Measurements from ENCODE around the gene UGT2B17.
"Not testable (repeated sequence)": the region's sequence is repeated elsewhere in the genome, so short reads cannot be mapped to it uniquely, and the experiment has no call there.

UGT2B17 gene

DNA sequence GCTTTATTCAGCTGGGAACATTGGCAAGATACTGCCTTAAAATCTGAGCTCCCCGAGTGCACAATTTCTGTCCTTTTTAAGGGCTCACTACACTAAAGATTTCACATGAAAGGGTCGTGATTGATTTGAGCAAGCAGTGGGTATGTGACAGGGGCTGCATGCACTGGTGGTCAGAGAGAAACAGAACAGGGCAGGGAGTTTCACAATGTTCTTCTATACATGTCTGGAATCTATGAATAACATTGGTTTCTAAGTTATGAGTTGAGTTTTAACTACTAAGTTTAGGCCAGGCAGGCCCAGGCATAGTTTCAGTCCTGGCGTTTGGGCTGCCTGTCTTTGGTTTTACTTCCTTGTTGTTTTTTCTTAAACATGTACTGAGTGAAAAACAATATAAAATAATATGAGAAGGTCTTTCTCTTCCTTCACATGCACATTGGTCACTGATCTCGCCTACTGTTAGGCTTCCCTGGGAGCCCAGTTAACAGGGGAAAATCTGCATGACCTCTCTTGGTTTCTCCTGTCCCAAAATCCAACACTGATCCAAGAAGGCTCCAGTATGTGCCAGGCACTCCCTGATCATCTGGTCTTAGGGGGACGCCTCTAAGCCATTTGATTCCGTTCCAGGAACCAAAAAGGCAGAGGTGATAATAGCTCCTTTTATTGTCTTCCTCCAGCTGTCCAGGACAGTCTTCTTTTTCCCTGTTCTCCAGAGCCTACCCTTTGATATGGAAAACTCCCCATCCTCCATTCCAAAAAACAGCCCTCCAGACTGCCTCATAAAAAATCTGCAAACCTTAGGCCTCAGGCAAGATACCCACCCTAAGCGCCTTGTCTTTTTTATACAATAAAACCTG lies at the start of gene UGT2B17:
UGT2B17 (minus strand) TSS at position 51 of the 854 bp plus-strand sequence. CDS start 7,838 bp downstream, outside the sequence.
- DNase-seq (ENCODE audit: low spot score) = no peak

DNA sequence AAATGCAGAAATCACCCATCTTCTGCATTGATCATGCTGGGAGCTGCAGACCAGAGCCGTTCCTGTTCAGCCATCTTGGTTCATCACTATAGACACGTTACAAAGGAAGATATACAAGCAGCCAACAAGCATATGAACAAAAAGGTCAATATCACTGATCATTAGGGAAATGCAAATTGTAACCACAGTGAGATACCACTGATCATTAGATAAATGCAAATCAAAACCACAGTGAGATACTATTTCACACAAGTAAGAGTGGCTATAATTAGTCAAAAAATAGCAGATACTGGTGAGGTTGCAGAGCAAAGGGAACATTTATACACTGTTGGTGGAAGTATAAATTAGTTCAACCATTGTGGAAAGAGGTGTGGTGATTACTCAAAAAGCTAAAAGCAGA lies 46.6 kb upstream of the UGT2B17 start:
- DNase-seq (ENCODE audit: low spot score) = not testable (repeated sequence)

DNA sequence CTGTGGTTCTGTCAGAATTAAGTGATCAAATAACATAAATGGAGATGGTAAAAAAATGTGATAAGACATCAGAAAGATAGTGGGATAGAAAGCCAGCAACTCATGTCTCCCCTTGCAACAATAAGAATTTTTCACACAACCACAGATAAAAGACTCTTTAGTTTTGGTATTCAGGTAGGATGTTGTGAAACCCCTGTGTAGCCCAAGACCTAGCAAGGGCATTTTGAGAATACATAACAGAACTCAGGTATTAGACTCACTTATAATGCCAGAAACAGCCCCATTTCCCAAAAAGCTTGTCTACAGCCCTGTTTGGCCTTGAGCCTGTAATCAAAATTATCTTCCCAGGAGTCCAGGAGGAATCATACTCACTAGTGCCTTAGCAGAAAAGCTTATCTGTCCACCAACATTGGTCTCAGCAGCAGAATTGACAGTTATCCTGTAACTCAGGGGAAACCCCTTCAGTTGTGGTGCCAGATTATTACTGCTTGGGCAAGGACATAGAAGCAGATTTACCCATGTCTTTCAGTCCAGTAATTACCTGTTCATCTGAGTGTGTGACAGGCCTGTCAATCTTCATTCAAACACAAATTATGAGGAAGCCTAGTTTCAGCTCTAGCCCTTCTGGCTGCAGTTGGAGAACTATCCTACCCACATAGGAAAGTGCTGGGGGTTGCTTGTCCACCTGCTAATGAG lies 41.0 kb upstream of the UGT2B17 start:
- no peak for DNase-seq (ENCODE audit: low spot score)

DNA sequence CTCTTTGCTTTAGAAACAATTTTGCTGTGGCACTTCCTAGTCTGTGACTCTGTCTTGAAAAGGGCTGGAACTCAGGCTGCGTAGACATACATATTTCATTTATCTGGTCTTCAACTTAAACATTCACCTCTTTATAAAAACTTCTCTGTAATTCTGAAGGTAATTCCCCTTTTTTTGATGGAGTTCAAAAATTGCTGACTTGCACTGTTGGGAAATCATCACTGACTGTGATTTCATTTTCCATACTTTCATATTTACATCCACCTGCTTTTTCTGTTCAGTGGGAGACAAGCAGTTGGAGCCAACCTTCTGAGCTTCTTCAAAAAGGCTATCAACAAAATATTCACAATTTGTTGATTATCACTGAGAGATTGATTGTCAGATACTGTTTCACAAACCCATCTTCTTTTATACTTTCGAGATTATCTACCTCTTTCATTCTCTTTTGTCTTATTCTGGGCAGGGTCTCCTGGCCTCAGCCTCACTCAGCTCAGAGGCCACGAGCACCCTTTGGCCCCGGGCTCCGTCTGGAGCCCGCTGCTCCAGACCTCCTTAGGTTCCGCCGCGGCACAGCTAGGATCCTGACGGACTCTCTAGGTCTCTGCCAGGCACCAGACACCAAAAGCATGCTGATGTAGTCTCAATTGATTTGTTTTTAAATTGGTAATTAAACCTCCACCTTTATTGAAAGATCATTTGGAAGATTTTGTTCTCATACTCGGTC lies 39.7 kb upstream of the UGT2B17 start:
- DNase-seq (ENCODE audit: low spot score) = no peak

DNA sequence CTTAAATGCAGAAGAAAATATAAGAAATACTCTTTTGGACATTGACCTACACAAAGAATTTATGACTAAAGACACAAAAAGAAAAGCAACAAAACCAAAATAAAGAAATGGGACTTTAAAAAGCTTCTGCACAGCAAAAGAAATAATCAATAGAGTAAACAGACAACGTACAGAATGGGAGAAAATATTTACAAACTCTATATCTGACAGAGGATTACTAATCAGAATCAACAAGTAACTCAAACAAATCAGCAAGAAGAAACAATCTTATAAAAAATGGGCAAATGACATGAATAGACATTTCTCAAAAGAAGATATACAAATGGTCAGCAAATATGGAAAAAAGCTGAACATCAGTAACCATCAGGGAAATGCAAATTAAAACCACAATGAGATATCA lies 37.6 kb upstream of the UGT2B17 start:
- DNase-seq (ENCODE audit: low spot score) = no peak

DNA sequence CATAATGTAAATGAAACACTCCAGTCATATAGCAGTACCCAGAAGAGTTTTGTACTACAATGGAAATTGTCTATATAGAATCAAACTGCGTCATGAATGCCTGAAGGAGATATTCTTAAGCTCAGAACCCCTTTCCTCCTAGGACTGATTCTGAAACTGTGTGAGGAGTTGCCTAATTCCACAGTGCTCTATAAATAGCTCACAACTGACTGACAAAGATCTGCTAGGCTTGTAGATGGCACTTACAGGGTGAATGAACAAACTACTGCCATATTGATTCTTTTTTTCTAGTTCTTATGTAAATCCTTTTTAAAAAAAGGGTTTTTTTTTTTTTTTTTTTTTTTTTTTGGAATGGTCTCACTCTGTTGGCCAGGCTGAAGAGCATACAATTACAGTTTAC lies 30.1 kb upstream of the UGT2B17 start:
- no peak for DNase-seq (ENCODE audit: low spot score)

DNA sequence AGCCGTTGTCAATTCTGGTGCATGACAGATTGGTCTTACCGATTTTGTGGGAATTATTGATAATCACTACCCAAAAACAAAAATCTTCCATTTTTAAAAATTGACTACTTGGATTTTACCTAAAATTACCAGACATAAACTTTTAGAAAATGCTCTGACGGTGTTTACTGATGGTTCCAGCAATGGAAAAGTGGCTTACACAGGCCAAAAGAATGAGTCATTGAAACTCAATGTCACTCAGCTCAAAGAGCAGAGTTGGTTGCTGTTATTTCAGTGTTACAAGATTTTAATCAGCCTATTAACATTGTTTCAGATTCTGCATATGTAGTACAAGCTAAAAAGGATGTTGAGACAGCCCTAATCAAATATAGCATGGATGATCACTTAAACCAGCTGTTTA lies 23.0 kb upstream of the UGT2B17 start:
- DNase-seq (ENCODE audit: low spot score) = no peak

DNA sequence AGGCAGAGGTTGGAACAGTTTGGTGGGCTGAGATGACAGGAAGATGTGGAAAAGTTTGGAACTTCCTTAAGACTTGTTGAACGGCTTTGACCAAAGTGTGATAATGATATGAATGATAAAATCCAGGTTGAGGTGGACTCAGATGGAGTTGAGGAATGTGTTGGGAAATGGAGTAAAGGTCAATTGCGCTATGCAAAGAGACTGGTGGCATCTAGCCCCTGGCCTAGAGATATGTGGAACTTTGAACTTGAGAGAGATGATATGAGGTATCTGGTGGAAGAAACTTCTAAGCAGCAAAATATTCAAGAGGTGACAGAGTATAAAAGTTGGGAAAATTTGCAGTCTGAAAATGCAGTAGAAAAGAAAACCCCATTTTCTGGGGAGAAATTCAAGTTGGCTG lies 21.4 kb upstream of the UGT2B17 start:
- DNase-seq (ENCODE audit: low spot score) = no peak

DNA sequence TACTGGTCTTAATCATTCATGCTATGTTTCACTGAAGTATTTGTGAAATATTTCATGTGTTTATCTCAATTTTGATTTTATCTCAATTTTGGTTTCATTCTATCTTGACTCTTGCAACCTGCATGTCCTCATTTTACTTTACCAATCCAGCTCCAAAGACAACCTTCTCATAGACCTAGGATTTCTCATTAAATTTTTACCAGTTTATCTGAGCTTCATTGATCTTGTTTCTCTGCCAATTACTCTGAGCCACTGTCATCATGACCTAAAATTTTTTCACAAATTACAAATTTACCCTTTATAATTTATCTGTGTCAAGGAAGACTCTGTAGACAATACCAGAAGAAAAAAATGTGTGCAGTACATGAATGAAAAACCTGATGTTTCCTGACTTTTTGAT lies 18.6 kb upstream of the UGT2B17 start:
- no peak for DNase-seq (ENCODE audit: low spot score)

DNA sequence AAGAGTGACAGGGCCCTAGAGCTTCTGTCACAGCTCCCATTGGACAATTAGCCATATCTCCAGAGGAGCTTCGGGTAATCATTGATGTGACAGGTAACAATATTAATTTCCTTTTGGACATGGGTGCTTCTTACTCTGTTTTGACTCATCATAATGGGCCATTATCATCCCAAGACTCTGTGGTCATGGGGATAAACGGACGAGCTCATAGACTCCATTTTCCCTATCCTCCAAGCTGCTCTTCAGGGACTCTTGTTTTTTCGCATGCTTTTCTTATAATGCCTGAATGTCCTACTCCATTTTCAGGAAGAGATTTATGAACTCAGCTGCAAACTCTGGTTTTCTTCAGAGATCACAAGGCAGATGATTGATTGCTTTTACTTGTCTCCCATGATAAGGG lies 17.0 kb upstream of the UGT2B17 start:
- DNase-seq (ENCODE audit: low spot score) = no peak

DNA sequence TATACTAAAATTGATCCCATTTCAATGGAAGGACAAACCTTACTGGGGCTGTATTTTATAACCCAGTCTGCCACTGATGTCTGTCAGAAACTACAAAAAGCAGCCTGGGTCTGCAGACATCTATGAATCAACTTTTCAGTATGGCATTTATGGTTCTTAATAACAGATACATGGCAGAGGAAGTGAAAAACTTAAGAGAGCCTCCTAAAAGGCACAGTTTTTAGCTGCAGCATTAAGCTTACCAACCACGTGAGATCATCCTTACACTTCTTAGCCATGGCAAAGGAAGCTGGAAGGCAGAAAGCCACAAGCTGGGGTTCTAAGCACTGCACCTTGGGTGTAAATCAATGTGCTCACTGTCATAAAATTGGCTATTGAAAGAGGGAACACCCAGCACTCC lies 16.6 kb upstream of the UGT2B17 start:
- no peak for DNase-seq (ENCODE audit: low spot score)

DNA sequence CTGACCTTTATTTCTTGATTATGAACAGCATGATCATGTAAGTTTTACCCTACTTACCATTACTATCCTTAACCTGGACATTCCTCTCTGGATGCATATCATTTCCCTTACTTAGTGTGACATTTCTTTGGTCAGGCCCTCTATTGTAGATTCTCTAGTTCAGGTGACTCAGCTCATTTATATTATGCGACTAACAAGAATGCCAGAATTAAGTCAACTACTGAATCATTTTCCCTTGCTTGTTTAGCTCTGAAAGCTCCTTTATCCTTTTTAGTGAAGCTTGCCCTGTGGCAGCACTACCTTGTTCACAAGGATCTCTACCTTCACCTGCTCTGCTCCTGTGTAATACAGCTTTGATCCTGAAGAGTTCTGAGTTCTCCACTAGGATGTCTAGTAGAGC lies 15.1 kb upstream of the UGT2B17 start:
- DNase-seq (ENCODE audit: low spot score) = no peak

DNA sequence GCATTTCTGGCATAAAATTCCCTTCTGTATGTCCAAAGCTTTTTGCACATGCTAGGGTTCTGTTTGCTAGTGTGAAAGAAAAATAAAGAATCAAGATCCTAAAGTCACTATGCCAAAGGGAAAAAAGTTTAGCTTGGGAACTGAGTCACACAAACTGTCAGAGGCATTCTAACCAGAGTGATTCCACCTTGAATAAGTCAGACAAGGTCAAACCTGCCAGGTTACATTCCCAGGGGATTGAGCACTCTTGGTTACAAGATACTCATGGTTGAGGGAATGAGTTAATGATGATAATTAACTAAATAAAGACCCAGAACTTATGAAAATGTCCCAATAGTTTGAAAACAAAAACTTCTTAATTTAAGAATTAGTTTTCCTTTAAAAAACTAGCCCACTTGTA lies 13.7 kb upstream of the UGT2B17 start:
- DNase-seq (ENCODE audit: low spot score) = no peak

DNA sequence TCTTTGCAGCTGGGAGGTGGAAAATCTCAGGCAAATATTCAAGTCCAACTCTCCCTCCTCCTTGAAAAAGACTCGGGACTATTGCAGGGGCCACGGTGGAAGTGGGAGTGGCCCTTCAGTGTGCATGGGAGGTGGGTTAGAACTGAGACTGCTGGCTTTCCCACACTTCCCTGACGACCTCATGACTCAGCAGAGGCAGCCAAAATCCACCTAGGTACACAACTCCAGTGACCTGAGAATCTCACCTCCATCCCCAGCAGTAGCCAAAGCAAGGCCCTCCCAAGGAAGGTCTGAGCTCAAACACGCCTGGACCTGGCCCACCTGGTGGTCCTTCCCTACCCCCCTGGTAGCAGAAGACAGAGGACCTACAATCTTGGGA lies 6.2 kb upstream of the UGT2B17 start:
- no peak for DNase-seq (ENCODE audit: low spot score)

DNA sequence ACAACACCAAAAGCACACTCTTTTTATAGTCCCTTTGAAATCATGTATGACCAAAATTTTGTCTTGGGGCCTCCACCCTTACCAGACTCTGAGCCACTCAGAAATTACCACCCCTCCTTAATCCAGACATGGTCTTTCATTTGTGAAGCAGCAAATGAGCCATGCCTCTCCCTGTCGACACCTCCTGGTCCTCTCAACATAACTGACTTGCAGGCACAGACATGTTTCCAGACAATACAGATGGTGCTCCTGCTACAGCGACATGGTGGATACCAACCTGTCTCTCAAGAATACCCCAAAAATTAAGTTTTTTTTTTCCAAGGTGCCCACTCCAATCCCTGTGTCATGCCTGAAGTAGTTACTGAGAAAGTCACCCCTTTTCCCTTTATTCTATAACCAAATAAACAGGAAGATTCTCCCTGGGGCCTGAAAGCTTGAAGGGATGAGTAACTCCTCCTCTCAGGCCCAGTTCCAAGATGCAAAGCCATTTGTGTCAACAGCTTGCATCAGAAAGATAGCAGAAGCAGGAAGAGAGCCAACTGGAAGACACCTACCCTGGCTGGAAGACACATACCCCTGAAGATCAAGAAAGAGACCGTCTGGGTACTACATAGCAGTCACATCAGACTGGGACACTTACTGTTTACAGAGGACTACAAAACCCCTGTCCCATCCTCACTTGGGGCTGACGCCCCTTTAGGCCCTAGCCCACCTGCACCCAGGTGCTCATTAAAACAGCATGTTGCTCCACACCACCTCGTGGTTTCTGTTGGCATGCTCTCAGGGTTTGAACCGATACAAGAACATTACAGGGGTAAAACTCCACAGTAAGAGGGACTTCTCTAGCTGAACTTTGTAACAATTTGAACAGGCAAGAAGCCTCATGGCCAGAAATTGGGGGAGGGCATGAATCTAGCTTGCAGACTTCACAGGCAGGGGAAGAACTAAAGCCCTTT lies 5.5 kb upstream of the UGT2B17 start:
- no peak for DNase-seq (ENCODE audit: low spot score)

DNA sequence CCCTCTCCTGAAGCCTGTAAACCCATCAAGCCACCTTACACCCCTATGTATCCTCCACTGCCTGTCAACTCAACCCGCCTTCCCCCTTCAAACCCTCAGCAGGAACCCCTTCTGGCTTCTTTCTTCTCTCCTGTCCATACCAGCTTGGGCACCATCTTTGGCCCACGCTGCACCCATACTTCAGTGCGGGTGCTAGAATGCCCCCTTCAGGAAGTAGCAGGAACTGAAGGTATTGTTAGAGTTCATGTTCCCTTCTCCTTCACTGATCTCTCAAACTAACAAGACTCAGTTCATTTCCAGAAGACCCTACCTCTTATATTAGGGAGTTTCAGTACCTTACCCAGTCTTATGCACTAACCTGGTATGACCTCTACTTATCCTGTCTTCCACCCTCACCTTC lies 1.5 kb upstream of the UGT2B17 start:
- no peak for DNase-seq (ENCODE audit: low spot score)

DNA sequence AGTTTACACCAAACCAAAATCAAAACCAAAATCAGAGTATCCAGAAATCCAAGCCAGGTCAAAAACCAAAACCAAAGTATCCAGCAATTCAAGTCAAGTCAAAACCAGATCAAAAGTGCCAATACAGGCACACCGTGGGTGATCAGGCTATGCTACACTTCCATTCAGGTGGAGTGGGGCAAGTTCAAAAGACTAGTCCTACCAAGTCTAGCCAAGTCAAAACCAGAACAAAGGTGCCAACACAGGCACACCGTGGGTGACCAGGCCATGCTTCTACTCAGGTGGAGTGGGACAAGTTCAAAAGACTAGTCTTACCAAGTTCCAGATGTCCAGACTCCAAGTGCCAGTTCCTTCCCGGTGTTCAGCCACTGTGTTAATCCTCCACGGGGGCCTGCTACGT lies 486 bp downstream of the UGT2B17 start:
- DNase-seq (ENCODE audit: low spot score) = not testable (repeated sequence)

DNA sequence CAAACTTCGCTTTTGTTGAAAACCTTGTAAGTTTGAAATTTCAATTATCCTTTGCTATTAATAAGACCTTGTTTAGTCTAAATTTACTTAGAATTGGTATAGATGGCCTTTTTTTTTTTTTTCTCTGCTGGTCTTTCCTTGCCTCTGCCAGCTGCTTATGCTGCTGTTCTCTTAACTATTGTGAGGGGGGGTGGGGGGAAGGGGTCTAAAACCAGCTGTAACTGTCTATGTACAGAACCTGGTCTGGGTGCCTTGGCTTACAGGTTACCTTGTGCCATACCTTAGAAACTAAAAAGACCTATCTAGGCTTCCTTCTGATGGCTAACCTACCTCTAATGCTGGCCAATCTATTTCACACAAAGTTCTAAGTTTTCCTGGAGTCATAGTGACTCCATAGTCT lies 1.0 kb downstream of the UGT2B17 start:
- DNase-seq (ENCODE audit: low spot score) = no peak

DNA sequence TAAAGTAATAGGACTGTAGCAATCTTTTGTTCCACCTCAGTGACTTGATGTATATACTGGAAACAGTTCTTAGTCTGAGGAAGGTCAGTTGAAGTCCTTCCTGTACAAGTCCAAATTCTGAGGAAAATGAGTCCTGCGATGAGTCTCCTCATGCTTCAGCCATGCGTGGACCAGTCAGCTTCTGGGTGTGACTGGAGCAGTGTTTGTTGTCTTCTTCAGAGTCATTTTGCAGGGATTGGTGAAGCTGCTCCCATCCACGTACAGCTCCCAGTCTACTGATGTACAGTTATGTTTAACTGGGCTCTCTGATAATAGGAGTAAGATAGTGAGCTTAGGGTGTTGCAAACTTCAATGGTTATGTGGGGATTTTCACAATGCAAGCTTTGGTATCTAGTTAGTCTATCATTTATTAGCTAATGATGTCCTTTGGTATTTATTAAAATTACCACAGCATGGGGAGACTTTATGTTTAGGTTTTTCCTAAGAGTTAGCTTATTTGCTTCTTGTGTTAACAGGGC lies 3.4 kb downstream of the UGT2B17 start:
- DNase-seq (ENCODE audit: low spot score) = no peak

DNA sequence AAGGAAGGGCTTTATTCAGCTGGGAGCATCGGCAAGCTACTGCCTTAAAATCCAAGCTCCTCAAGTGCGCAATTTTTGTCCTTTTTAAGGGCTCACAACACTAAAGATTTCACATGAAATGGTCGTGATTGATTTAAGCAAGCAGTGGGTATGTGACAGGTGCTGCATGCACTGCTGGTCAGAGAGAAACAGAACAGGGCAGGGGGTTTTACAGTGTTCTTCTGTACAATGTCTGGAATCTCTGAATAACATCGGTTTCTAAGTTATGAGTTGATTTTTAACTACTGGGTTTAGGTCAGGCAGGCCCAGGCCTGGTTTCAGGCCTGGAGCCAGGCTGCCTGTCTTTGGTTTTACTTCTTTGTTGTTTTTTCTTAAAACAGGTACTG lies 6.0 kb downstream of the UGT2B17 start:
- DNase-seq (ENCODE audit: low spot score) = no peak

DNA sequence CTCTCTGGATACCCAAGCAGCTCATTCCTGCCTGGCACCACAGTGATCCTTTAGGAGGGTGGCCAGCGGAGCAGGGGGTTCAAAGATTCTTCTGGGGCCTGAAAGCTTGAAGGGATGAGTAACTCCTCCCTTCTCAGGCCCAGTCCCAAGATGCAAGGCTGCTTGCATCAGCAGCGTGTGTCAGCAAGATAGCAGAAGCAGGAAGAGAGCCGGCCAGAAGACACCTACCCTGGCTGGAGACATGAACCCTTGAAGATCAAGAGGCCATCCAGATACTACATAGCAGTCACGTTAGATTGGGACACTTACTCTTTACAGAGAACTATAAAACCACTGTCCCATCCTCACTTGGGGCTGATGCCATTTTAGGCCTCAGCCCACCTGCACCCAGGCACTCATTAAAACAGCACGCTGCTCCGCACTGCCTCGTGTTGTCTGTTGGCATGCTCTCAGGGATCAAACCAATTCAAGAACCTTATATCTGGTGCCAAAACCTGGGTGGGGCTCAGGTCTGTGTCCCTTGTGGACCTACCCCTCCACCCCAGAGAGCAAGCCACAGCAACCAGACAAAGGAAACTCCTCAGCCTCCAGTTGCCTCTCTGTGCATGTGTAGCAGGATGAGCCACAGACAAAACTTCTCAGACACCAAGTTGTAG lies 6.5 kb downstream of the UGT2B17 start:
- DNase-seq (ENCODE audit: low spot score) = no peak
